ENCODE results near the gene C6orf15. TPM values are rescaled to one million over a fixed set of nuclear protein-coding genes. Genes with fewer than 3 reads are reported as not detected.

Gene C6orf15
- total and polyA plus RNA-seq, 2 donors (not counting 3 experiments of a cell fraction or from before 2014, with no cell fraction given): not detected

DNA sequence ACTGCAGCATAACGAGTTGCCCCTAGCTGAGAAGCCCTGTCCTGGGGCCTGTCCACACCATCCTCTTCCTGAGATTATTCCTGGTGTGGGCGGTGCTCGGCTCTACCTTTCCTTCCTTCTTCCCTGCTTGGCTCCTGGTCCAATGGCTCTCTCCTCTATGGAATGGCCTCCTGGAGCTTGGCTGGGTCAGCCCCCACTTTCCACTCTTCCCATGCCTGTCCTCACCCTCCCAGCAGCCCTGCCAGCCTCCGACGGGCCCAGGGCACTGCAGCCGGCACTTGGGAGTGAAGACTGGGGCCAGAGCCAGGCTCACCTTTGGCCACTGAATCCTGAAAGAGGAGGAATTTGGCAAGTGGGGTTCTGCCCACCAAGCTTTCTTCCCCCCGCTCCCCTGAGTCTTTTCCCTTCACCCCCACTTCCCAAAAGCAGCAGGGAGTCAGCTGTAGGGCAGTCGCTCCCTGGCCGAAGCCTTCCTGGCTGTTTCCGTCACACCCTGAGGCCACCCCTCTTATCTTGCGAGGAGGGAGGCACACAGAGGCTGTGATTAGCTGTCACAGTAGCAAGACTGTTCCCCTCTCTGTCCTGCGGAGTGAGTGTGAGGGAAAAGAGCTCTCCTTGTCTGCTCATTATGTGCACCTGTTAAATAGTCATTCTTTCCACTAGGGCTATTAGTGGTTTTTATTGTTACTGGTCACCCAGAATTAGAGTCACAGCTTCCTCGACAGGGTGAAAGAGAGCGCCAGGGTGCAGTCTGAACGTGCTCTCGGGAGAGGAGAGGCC lies 14.2 kb upstream of the C6orf15 start:
- Histone ChIP-seq H3K27me3 (ENCODE audit: control insufficient read depth in 2 of 2, insufficient read depth in 2 of 2, low read length in 2 of 2) (peaks cover 3 to 6% of the 10 kb centered on the region in 2 experiments), H3K9ac (replicated peaks; ENCODE audit: extremely low read depth, insufficient read depth, low read length) (no peak overlapping the region), H3K9me3 (replicated peaks; ENCODE audit: control insufficient read depth, insufficient read depth, low read length) (no peaks in the 10 kb centered on the region), H3K36me3 (ENCODE audit: control insufficient read depth in 2 of 2, extremely low read depth in 1 of 2, insufficient read depth in 2 of 2, low read length in 2 of 2) (no peaks in the 10 kb centered on the region), H3K4me3 (replicated peaks in 1 of 3; ENCODE audit: insufficient read depth in 1 of 3, low read depth in 1 of 3, low read length in 3 of 3) (no peak overlapping the region), H3K9me1 (replicated peaks; ENCODE audit: control insufficient read depth, extremely low read depth, insufficient read depth, low read length) (no peaks in the 10 kb centered on the region), H3K4me1 (ENCODE audit: control insufficient read depth, extremely low read depth, insufficient read depth, low read length) (peaks cover 36% of the 10 kb centered on the region), H3K27ac (ENCODE audit: insufficient read depth, low read depth, low read length) (no peak overlapping the region), H4K20me1 (replicated peaks; ENCODE audit: control insufficient read depth, extremely low read depth, insufficient read depth, low read length) (no peaks in the 10 kb centered on the region), H2AFZ (ENCODE audit: low read depth, low read length) (no peak overlapping the region), H3K4me2 (ENCODE audit: insufficient read depth, low read length) (no peak overlapping the region), H3K79me2 (ENCODE audit: control insufficient read depth, insufficient read depth, low read length) (no peaks in the 10 kb centered on the region)
- no peak for FAIRE-seq
- intact Hi-C loops (cut with micrococcal nuclease): loop anchor here (5.0 kb wide), 1 partner anchor 299 kb away; no protein-coding TSS in a partner anchor
- dilution Hi-C loops (cut with MboI; ENCODE audit: extremely low pct_ligation_motif_present, low sequenced_read_pairs): no loop called here
- ChIA-PET CTCF (interaction anchor here (0.9 to 10.6 kb wide), 17 partner anchors 11 to 310 kb away, joined by 3 to 71 read pairs (median 4); partner anchors contain the start of genes PSORS1C1 and VARS2), POLR2A (interaction anchor here (0.6 kb wide), 1 partner anchor 39 kb away, joined by 3 read pairs; no protein-coding TSS in a partner anchor)
- no TSS peak for BruUV-seq (replicated peaks)
- DNase-seq (ENCODE audit: low read depth, low spot score): peak; percentile 14
- TF ChIP-seq EZH2 (IDR thresholded peaks at IDR 0.05; ENCODE audit: borderline replicate concordance, low read depth, low read length, severe bottlenecking) (no peak), POLR2A (IDR thresholded peaks at IDR 0.05; ENCODE audit: low read depth, low read length) (no peak), JUN (IDR thresholded peaks at IDR 0.05; ENCODE audit: borderline replicate concordance, insufficient read depth, insufficient read length, low read depth) (no peak), POLR2AphosphoS5 (IDR thresholded peaks at IDR 0.05; ENCODE audit: insufficient read depth, low read depth, low read length) (no peak), GATA2 (IDR thresholded peaks at IDR 0.05; ENCODE audit: insufficient read depth, insufficient read length, low read depth, low read length) (no peak), FOS (IDR thresholded peaks at IDR 0.05; ENCODE audit: borderline replicate concordance, insufficient read depth, low read length) (no peak), MYC (IDR thresholded peaks at IDR 0.05; ENCODE audit: low read depth, low read length) (no peak)
- TF ChIP-seq, protein P1, sequence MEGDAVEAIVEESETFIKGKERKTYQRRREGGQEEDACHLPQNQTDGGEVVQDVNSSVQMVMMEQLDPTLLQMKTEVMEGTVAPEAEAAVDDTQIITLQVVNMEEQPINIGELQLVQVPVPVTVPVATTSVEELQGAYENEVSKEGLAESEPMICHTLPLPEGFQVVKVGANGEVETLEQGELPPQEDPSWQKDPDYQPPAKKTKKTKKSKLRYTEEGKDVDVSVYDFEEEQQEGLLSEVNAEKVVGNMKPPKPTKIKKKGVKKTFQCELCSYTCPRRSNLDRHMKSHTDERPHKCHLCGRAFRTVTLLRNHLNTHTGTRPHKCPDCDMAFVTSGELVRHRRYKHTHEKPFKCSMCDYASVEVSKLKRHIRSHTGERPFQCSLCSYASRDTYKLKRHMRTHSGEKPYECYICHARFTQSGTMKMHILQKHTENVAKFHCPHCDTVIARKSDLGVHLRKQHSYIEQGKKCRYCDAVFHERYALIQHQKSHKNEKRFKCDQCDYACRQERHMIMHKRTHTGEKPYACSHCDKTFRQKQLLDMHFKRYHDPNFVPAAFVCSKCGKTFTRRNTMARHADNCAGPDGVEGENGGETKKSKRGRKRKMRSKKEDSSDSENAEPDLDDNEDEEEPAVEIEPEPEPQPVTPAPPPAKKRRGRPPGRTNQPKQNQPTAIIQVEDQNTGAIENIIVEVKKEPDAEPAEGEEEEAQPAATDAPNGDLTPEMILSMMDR (IDR thresholded peaks at IDR 0.05; ENCODE audit: extremely low read depth in 1 of 2, insufficient read depth in 1 of 2, low read depth in 1 of 2, low read length in 2 of 2): no peak
- TF ChIP-seq, protein P2, sequence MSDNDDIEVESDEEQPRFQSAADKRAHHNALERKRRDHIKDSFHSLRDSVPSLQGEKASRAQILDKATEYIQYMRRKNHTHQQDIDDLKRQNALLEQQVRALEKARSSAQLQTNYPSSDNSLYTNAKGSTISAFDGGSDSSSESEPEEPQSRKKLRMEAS (IDR thresholded peaks at IDR 0.05; ENCODE audit: insufficient read depth, insufficient read length): no peak

Data from endothelial cell of umbilical vein (primary cell).